Lung (tissue), 12 donors: Measurements from ENCODE around the gene KIAA0586. TPM values are rescaled to one million over a fixed set of nuclear protein-coding genes. Genes with fewer than 3 reads are reported as not detected.

Experiments used
- ATAC-seq: fragments of 200-7000 bp; cut with Tn5 transposase; one replicate; pipeline ENCODE4 v1.9.1; 2020; ENCODE audit warnings: moderate number of reproducible peaks; ENCODE audit not compliant: insufficient read depth, low FRiP score
- DNase-seq, 3 donors: peaks; one replicate each; pipeline ENCODE4 v3.0.0-alpha.2; 2013 to 2017
- H3K27ac ChIP-seq, 2 donors: one replicate each; pipeline ENCODE4 v1.5.1; 2013; ENCODE audit warnings: mild to moderate bottlenecking in 2 of 2, moderate library complexity in 2 of 2, control low read depth in 1 of 2, inconsistent platforms in 1 of 2, low read depth in 1 of 2, low read length in 1 of 2
- H3K27me3 ChIP-seq, 3 donors: one replicate each; pipeline ENCODE4 v1.5.1; 2013; ENCODE audit warnings: low read length in 2 of 3; ENCODE audit not compliant: control insufficient read depth in 3 of 3, insufficient read depth in 3 of 3
- H3K36me3 ChIP-seq, 4 donors: one replicate each; pipeline ENCODE4 v1.5.1; 2013; ENCODE audit warnings: low read length in 4 of 4, mild to moderate bottlenecking in 1 of 4, moderate library complexity in 1 of 4; ENCODE audit not compliant: control insufficient read depth in 4 of 4, insufficient read depth in 4 of 4
- H3K4me1 ChIP-seq, 5 donors: one replicate each; pipeline ENCODE4 v1.5.1; 2013; ENCODE audit warnings: low read length in 5 of 5, mild to moderate bottlenecking in 2 of 5, moderate library complexity in 1 of 5; ENCODE audit not compliant: control insufficient read depth in 5 of 5, insufficient read depth in 5 of 5
- H3K4me3 ChIP-seq: one replicate; pipeline ENCODE4 v1.5.1; 2013; ENCODE audit warnings: mild to moderate bottlenecking, control low read depth, moderate library complexity
- H3K9ac ChIP-seq, 2 donors: one replicate each; pipeline ENCODE4 v1.5.1; 2013; ENCODE audit warnings: low read length in 2 of 2, control low read depth in 1 of 2; ENCODE audit not compliant: insufficient read depth in 1 of 2
- H3K9me3 ChIP-seq, 4 donors: one replicate each; pipeline ENCODE4 v1.5.1; 2013; ENCODE audit warnings: low read length in 3 of 4, mild to moderate bottlenecking in 1 of 4, moderate library complexity in 1 of 4; ENCODE audit not compliant: control insufficient read depth in 4 of 4, insufficient read depth in 3 of 4
- WGBS, 2 donors: extraction: QIAGEN DNeasy Blood & Tissue Kit; methylation state at CpG; one replicate each; pipeline ENCODE4 v1.1.7; 2013; 5-methylcytosine and 5-hydroxymethylcytosine counted together
- polyA plus RNA-seq, 2 donors: library from polyadenylated mRNA; stranded (reverse); fragments of 200-250 nt; gene quantifications; one replicate each; pipeline ENCODE4 v1.2.1, GENCODE V29; 2013
- total RNA-seq, 2 donors: library from RNA; depleted of rRNA in 1 of 2; stranded (reverse); fragments of >200 nt in 1 of 2; gene quantifications; one replicate each; pipeline ENCODE4 v1.2.1, GENCODE V29; 2014 to 2021
- TF ChIP-seq, protein P1 (sequence below): IDR thresholded peaks from 2 replicates; pipeline ENCODE4 v1.5.1; 2012; ENCODE audit warnings: mild to moderate bottlenecking; ENCODE audit errors: control extremely low read depth, extremely low read depth
- donor health status: control.
- donor health status: control.
- donor health status: Bipolar disorder and iron deficiency.
- donor health status: healthy.
- donor health status: DM: yes; HTN: yes; CAD: no.

Gene KIAA0586
- total and polyA plus RNA-seq, 4 donors, result 5.3 to 30.1 (median 9.6) TPM

- Histone ChIP-seq H3K9me3 (no peaks in the 10 kb centered on the region), H3K27ac (peak overlapping the region; percentile 22 to 74), H3K4me1 (peaks cover 0 to 26% (median 6%) of the 10 kb centered on the region in 5 donors), H3K9ac (no peak overlapping the region), H3K27me3 (no peaks in the 10 kb centered on the region), H3K4me3 (no peak overlapping the region), H3K36me3 (no peaks in the 10 kb centered on the region)
- no peak for ATAC-seq
- WGBS, 2 donors, result 60 to 61% methylated on average over 5 of the region's 5 CpGs
- TF ChIP-seq, protein P1, sequence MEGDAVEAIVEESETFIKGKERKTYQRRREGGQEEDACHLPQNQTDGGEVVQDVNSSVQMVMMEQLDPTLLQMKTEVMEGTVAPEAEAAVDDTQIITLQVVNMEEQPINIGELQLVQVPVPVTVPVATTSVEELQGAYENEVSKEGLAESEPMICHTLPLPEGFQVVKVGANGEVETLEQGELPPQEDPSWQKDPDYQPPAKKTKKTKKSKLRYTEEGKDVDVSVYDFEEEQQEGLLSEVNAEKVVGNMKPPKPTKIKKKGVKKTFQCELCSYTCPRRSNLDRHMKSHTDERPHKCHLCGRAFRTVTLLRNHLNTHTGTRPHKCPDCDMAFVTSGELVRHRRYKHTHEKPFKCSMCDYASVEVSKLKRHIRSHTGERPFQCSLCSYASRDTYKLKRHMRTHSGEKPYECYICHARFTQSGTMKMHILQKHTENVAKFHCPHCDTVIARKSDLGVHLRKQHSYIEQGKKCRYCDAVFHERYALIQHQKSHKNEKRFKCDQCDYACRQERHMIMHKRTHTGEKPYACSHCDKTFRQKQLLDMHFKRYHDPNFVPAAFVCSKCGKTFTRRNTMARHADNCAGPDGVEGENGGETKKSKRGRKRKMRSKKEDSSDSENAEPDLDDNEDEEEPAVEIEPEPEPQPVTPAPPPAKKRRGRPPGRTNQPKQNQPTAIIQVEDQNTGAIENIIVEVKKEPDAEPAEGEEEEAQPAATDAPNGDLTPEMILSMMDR, result no peak
- peak; percentile 78 to 89 (median 89) for DNase-seq
Observed at GRCh38 chr14:58533446-58533845, 105.9 kb downstream of the KIAA0586 start.

DNA sequence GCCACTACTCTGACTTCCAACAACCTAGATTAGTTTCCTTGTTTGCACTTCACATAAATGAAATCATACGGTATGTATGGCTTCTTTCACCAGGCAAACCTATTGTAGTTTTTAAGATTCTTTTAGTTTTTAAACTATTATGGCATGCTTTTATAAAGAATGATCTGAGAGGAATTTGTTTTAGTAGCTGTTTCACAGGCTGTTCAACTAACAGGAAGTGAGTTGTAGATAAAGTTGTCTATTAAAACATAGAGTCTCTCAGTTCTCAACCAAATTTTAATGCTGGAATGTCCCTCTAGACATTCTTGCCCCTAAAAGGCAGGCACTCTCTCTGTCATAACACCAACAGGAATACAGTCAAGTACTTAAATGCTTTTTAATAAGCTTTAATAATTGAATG, 107.5 kb downstream of the KIAA0586 start:
- Histone ChIP-seq H3K4me1 (peaks cover 0 to 29% (median 6%) of the 10 kb centered on the region in 5 donors), H3K4me3 (no peak overlapping the region), H3K27me3 (no peaks in the 10 kb centered on the region), H3K36me3 (no peaks in the 10 kb centered on the region), H3K27ac (peak overlapping the region in 1 of 2 donors; percentile 33), H3K9ac (no peak overlapping the region), H3K9me3 (no peaks in the 10 kb centered on the region)
- WGBS, 2 donors, result 44 to 48% methylated on average over 1 of the region's 1 CpG
- TF ChIP-seq, protein P1, result no peak
- no peak for ATAC-seq
- peak; percentile 19 to 73 (median 68) for DNase-seq

- ATAC-seq, result no peak
- TF ChIP-seq, protein P1, result no peak
- H3K9me3 ChIP-seq, result no peaks in the 10 kb centered on the region
- no peak overlapping the region for H3K9ac ChIP-seq
- H3K4me1 ChIP-seq, result peaks cover 0 to 40% (median 14%) of the 10 kb centered on the region in 5 donors
- H3K36me3 ChIP-seq, result no peaks in the 10 kb centered on the region
- H3K27me3 ChIP-seq, result no peaks in the 10 kb centered on the region
- WGBS, 2 donors, result 78 to 91% methylated on average over 3 of the region's 3 CpGs
- no peak for DNase-seq
- no peak overlapping the region for H3K27ac ChIP-seq
- no peak overlapping the region for H3K4me3 ChIP-seq
Observed at GRCh38 chr14:58537004-58537403, 109.5 kb downstream of the KIAA0586 start.
